HEK293 (cell line): ENCODE data around the gene DPH6.

Experiments
- BCL11A ChIP-seq: fragments of 450-650 bp; formaldehyde crosslinking; IDR thresholded peaks from 2 replicates; pipeline ENCODE4 v1.5.1; 2016; ENCODE audit warnings: low read depth, missing biosample characterization, missing genetic modification characterization
- FEZF1 ChIP-seq: fragments of 450-650 bp; formaldehyde crosslinking; IDR thresholded peaks from 2 replicates; pipeline ENCODE4 v1.5.1; 2016; ENCODE audit warnings: missing biosample characterization, missing genetic modification characterization
- GFI1B ChIP-seq: fragments of 450-650 bp; formaldehyde crosslinking; IDR thresholded peaks from 2 replicates; pipeline ENCODE4 v1.5.1; 2016; ENCODE audit warnings: missing biosample characterization, missing genetic modification characterization
- TCF7L2 ChIP-seq: IDR thresholded peaks from 2 replicates; pipeline ENCODE4 v1.6.1; 2011; ENCODE audit warnings: low read depth, mild to moderate bottlenecking, inconsistent platforms, low read length, moderate library complexity, borderline replicate concordance
- ZNF423 ChIP-seq: fragments of 450-650 bp; formaldehyde crosslinking; IDR thresholded peaks from 2 replicates; pipeline ENCODE4 v1.5.1; 2016; ENCODE audit warnings: missing biosample characterization, missing genetic modification characterization
- ZNF76 ChIP-seq: fragments of 450-650 bp; formaldehyde crosslinking; IDR thresholded peaks from 2 replicates; pipeline ENCODE4; 2016; ENCODE audit warnings: low read depth, missing biosample characterization, missing genetic modification characterization, borderline replicate concordance
- TF ChIP-seq, protein P1 (sequence below): fragments of 450-650 bp; formaldehyde crosslinking; IDR thresholded peaks from 2 replicates; pipeline ENCODE4 v1.5.1; 2016; ENCODE audit warnings: missing biosample characterization, missing genetic modification characterization
- TF ChIP-seq, protein P2 (sequence below): fragments of 450-650 bp; formaldehyde crosslinking; IDR thresholded peaks from 2 replicates; pipeline ENCODE4 v1.5.1; 2016; ENCODE audit warnings: missing biosample characterization, missing genetic modification characterization
- TF ChIP-seq, protein P3 (sequence below): fragments of 450-650 bp; formaldehyde crosslinking; IDR thresholded peaks from 2 replicates; pipeline ENCODE4 v1.5.1; 2017; ENCODE audit warnings: missing biosample characterization, missing genetic modification characterization
- TF ChIP-seq, protein P4 (sequence below): fragments of 450-650 bp; formaldehyde crosslinking; IDR thresholded peaks from 2 replicates; pipeline ENCODE4 v1.5.1; 2016; ENCODE audit warnings: missing biosample characterization, missing genetic modification characterization
- TF ChIP-seq, protein P5 (sequence below): fragments of 450-650 bp; formaldehyde crosslinking; IDR thresholded peaks from 2 replicates; pipeline ENCODE4 v1.5.1; 2016; ENCODE audit warnings: missing biosample characterization, missing genetic modification characterization, borderline replicate concordance
- TF ChIP-seq, protein P6 (sequence below): fragments of 450-650 bp; formaldehyde crosslinking; conservative IDR thresholded peaks from 2 replicates; pipeline ENCODE4 v1.5.1; 2016; ENCODE audit warnings: low read depth, missing biosample characterization, missing genetic modification characterization
- TF ChIP-seq, protein P7 (sequence below): fragments of 450-650 bp; formaldehyde crosslinking; IDR thresholded peaks from 2 replicates; pipeline ENCODE4 v1.5.1; 2017; ENCODE audit warnings: missing biosample characterization, missing genetic modification characterization

DNA sequence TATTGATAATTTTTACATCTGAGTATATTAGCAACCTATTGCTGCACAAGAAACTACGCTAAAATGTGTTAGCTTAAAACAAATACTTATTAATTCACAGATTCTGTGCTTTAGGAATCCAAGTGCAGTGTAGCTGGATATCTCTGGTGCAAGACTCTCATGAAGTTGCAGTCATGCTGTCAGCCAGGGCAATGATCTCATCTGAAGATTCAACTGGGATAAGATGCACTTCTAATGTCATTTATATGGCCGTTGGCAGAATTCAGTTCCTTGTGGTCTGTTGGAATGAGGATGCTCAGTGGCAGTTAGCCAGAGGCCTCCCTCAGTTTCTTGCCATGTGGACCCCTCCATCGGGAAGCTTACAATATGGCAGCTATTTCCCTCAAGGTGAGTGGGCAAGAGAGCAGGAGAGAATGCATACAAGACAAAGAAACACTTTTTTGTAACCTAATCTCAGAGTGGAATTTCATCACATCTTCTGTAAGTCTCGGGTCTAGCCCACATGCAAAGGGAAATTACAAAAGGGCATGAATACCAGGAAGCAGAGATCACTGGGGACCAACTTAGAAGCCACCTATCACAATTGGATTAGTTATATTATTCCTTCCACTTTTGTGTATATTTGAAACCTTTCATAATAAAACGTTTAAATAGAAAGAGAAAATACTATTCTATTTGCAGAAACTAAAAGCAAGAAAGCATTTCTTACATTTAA lies 61.6 kb downstream of the DPH6 start:
- TF ChIP-seq, protein P1, sequence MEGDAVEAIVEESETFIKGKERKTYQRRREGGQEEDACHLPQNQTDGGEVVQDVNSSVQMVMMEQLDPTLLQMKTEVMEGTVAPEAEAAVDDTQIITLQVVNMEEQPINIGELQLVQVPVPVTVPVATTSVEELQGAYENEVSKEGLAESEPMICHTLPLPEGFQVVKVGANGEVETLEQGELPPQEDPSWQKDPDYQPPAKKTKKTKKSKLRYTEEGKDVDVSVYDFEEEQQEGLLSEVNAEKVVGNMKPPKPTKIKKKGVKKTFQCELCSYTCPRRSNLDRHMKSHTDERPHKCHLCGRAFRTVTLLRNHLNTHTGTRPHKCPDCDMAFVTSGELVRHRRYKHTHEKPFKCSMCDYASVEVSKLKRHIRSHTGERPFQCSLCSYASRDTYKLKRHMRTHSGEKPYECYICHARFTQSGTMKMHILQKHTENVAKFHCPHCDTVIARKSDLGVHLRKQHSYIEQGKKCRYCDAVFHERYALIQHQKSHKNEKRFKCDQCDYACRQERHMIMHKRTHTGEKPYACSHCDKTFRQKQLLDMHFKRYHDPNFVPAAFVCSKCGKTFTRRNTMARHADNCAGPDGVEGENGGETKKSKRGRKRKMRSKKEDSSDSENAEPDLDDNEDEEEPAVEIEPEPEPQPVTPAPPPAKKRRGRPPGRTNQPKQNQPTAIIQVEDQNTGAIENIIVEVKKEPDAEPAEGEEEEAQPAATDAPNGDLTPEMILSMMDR (tag by site-specific recombination) = no peak
- TF ChIP-seq, protein P2, sequence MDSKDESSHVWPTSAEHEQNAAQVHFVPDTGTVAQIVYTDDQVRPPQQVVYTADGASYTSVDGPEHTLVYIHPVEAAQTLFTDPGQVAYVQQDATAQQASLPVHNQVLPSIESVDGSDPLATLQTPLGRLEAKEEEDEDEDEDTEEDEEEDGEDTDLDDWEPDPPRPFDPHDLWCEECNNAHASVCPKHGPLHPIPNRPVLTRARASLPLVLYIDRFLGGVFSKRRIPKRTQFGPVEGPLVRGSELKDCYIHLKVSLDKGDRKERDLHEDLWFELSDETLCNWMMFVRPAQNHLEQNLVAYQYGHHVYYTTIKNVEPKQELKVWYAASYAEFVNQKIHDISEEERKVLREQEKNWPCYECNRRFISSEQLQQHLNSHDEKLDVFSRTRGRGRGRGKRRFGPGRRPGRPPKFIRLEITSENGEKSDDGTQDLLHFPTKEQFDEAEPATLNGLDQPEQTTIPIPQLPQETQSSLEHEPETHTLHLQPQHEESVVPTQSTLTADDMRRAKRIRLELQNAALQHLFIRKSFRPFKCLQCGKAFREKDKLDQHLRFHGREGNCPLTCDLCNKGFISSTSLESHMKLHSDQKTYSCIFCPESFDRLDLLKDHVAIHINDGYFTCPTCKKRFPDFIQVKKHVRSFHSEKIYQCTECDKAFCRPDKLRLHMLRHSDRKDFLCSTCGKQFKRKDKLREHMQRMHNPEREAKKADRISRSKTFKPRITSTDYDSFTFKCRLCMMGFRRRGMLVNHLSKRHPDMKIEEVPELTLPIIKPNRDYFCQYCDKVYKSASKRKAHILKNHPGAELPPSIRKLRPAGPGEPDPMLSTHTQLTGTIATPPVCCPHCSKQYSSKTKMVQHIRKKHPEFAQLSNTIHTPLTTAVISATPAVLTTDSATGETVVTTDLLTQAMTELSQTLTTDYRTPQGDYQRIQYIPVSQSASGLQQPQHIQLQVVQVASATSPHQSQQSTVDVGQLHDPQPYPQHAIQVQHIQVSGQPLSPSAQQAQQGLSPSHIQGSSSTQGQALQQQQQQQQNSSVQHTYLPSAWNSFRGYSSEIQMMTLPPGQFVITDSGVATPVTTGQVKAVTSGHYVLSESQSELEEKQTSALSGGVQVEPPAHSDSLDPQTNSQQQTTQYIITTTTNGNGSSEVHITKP = no peak
- TF ChIP-seq, protein P3, sequence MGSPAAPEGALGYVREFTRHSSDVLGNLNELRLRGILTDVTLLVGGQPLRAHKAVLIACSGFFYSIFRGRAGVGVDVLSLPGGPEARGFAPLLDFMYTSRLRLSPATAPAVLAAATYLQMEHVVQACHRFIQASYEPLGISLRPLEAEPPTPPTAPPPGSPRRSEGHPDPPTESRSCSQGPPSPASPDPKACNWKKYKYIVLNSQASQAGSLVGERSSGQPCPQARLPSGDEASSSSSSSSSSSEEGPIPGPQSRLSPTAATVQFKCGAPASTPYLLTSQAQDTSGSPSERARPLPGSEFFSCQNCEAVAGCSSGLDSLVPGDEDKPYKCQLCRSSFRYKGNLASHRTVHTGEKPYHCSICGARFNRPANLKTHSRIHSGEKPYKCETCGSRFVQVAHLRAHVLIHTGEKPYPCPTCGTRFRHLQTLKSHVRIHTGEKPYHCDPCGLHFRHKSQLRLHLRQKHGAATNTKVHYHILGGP (tag by site-specific recombination) = no peak
- no peak for TF ChIP-seq FEZF1 (tag by site-specific recombination)
- TF ChIP-seq, protein P4, sequence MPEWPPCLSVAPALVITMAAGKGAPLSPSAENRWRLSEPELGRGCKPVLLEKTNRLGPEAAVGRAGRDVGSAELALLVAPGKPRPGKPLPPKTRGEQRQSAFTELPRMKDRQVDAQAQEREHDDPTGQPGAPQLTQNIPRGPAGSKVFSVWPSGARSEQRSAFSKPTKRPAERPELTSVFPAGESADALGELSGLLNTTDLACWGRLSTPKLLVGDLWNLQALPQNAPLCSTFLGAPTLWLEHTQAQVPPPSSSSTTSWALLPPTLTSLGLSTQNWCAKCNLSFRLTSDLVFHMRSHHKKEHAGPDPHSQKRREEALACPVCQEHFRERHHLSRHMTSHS (tag by site-specific recombination) = no peak
- TF ChIP-seq ZNF76 (tag by site-specific recombination) = no peak
- TF ChIP-seq GFI1B = no peak
- no peak for TF ChIP-seq BCL11A (tag by site-specific recombination)
- TF ChIP-seq, protein P5, sequence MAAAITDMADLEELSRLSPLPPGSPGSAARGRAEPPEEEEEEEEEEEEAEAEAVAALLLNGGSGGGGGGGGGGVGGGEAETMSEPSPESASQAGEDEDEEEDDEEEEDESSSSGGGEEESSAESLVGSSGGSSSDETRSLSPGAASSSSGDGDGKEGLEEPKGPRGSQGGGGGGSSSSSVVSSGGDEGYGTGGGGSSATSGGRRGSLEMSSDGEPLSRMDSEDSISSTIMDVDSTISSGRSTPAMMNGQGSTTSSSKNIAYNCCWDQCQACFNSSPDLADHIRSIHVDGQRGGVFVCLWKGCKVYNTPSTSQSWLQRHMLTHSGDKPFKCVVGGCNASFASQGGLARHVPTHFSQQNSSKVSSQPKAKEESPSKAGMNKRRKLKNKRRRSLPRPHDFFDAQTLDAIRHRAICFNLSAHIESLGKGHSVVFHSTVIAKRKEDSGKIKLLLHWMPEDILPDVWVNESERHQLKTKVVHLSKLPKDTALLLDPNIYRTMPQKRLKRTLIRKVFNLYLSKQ = no peak
- no peak for TF ChIP-seq TCF7L2
- TF ChIP-seq, protein P6, sequence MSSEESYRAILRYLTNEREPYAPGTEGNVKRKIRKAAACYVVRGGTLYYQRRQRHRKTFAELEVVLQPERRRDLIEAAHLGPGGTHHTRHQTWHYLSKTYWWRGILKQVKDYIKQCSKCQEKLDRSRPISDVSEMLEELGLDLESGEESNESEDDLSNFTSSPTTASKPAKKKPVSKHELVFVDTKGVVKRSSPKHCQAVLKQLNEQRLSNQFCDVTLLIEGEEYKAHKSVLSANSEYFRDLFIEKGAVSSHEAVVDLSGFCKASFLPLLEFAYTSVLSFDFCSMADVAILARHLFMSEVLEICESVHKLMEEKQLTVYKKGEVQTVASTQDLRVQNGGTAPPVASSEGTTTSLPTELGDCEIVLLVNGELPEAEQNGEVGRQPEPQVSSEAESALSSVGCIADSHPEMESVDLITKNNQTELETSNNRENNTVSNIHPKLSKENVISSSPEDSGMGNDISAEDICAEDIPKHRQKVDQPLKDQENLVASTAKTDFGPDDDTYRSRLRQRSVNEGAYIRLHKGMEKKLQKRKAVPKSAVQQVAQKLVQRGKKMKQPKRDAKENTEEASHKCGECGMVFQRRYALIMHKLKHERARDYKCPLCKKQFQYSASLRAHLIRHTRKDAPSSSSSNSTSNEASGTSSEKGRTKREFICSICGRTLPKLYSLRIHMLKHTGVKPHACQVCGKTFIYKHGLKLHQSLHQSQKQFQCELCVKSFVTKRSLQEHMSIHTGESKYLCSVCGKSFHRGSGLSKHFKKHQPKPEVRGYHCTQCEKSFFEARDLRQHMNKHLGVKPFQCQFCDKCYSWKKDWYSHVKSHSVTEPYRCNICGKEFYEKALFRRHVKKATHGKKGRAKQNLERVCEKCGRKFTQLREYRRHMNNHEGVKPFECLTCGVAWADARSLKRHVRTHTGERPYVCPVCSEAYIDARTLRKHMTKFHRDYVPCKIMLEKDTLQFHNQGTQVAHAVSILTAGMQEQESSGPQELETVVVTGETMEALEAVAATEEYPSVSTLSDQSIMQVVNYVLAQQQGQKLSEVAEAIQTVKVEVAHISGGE = no peak
- TF ChIP-seq ZNF423 = no peak
- TF ChIP-seq, protein P7, sequence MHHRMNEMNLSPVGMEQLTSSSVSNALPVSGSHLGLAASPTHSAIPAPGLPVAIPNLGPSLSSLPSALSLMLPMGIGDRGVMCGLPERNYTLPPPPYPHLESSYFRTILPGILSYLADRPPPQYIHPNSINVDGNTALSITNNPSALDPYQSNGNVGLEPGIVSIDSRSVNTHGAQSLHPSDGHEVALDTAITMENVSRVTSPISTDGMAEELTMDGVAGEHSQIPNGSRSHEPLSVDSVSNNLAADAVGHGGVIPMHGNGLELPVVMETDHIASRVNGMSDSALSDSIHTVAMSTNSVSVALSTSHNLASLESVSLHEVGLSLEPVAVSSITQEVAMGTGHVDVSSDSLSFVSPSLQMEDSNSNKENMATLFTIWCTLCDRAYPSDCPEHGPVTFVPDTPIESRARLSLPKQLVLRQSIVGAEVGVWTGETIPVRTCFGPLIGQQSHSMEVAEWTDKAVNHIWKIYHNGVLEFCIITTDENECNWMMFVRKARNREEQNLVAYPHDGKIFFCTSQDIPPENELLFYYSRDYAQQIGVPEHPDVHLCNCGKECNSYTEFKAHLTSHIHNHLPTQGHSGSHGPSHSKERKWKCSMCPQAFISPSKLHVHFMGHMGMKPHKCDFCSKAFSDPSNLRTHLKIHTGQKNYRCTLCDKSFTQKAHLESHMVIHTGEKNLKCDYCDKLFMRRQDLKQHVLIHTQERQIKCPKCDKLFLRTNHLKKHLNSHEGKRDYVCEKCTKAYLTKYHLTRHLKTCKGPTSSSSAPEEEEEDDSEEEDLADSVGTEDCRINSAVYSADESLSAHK (tag by site-specific recombination) = no peak
